ENCODE measurements around the gene LNX1. TPM values are rescaled to one million over a fixed set of nuclear protein-coding genes. Genes with fewer than 3 reads are reported as not detected.
A peak's percentile ranks its signal among the peaks of the same experiment; 100 is the strongest.

LNX1 gene
- total RNA-seq, 1 experiment from 2014 or later: 1.7 TPM

- H3K79me1 ChIP-seq (ENCODE audit: insufficient read depth, low read depth, low read length, poor library complexity, severe bottlenecking): no peaks in the 10 kb centered on the region
- no peaks in the 10 kb centered on the region for H3K27me3 ChIP-seq (ENCODE audit: insufficient read depth, low read length)
- H2BK120ac ChIP-seq (ENCODE audit: low read depth, low read length, poor library complexity, severe bottlenecking): no peak overlapping the region
- no peaks in the 10 kb centered on the region for H4K20me1 ChIP-seq (ENCODE audit: control insufficient read depth, insufficient read depth, insufficient read length)
- no peak overlapping the region for H2BK5ac ChIP-seq (ENCODE audit: insufficient read length, low read length)
- TF ChIP-seq, protein P1, sequence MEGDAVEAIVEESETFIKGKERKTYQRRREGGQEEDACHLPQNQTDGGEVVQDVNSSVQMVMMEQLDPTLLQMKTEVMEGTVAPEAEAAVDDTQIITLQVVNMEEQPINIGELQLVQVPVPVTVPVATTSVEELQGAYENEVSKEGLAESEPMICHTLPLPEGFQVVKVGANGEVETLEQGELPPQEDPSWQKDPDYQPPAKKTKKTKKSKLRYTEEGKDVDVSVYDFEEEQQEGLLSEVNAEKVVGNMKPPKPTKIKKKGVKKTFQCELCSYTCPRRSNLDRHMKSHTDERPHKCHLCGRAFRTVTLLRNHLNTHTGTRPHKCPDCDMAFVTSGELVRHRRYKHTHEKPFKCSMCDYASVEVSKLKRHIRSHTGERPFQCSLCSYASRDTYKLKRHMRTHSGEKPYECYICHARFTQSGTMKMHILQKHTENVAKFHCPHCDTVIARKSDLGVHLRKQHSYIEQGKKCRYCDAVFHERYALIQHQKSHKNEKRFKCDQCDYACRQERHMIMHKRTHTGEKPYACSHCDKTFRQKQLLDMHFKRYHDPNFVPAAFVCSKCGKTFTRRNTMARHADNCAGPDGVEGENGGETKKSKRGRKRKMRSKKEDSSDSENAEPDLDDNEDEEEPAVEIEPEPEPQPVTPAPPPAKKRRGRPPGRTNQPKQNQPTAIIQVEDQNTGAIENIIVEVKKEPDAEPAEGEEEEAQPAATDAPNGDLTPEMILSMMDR (conservative IDR thresholded peaks at IDR 0.05): no peak
- H3K27ac ChIP-seq (ENCODE audit: insufficient read length, low read depth, low read length): no peak overlapping the region
- no peak overlapping the region for H3K4ac ChIP-seq (ENCODE audit: low read depth, low read length)
- no peak overlapping the region for H3K56ac ChIP-seq (ENCODE audit: insufficient read length, low read depth, low read length)
- H3K23me2 ChIP-seq (ENCODE audit: insufficient read length, low read depth, low read length, poor library complexity, severe bottlenecking): no peaks in the 10 kb centered on the region
- no peak overlapping the region for H2AFZ ChIP-seq (ENCODE audit: low read length)
- H3K36me3 Mint-ChIP-seq (ENCODE audit: insufficient read depth in 1 of 3, low read depth in 3 of 3): peaks cover 15 to 67% (median 60%) of the 10 kb centered on the region in 3 experiments
- H3K4me2 ChIP-seq (ENCODE audit: insufficient read depth, insufficient read length, low read length): no peak overlapping the region
- H3K18ac ChIP-seq (ENCODE audit: insufficient read length, low read depth, low read length): no peak overlapping the region
- H3K4me1 Mint-ChIP-seq: peaks cover 3 to 7% of the 10 kb centered on the region in 2 experiments; a peak in 3 of 4 replicates
- H3K14ac ChIP-seq (ENCODE audit: insufficient read depth, low read length): no peak overlapping the region
- no peak overlapping the region for H2BK15ac ChIP-seq (ENCODE audit: low read depth, low read length)
- H3K79me2 ChIP-seq (ENCODE audit: insufficient read depth, low read length): no peaks in the 10 kb centered on the region
- no peaks in the 10 kb centered on the region for H3K27me3 Mint-ChIP-seq (ENCODE audit: low read depth)
- no peak overlapping the region for H2AK5ac ChIP-seq (ENCODE audit: insufficient read length, low read length)
- no peak overlapping the region for H2BK20ac ChIP-seq (ENCODE audit: low read depth, low read length, poor library complexity, severe bottlenecking)
- H4K8ac ChIP-seq (replicated peaks; ENCODE audit: insufficient read length, low read depth, low read length): no peak overlapping the region
- no peaks in the 10 kb centered on the region for H3K4me1 ChIP-seq (ENCODE audit: insufficient read depth, low read length)
- peak overlapping the region in 1 of 3 experiments; percentile 40; a peak in 1 of 7 replicates for H3K27ac Mint-ChIP-seq
- no peak overlapping the region for H4K5ac ChIP-seq (ENCODE audit: insufficient read length, low read depth, low read length)
- H2BK12ac ChIP-seq (ENCODE audit: insufficient read length, low read depth, low read length): no peak overlapping the region
- H3K23ac ChIP-seq (ENCODE audit: insufficient read length, low read depth, low read length): no peak overlapping the region
- no peak overlapping the region for H4K91ac ChIP-seq (ENCODE audit: insufficient read length, low read depth, low read length)
- H3K9me3 ChIP-seq (ENCODE audit: control insufficient read depth, low read depth, low read length): no peaks in the 10 kb centered on the region
- DNase-seq: no peak
- no peak overlapping the region for H3K9ac ChIP-seq (ENCODE audit: extremely low read depth, insufficient read length, low read length)
- H3T11ph ChIP-seq (ENCODE audit: low read length): no peak overlapping the region
- no peaks in the 10 kb centered on the region for H3K9me3 Mint-ChIP-seq
- no peak overlapping the region for H3K4me3 Mint-ChIP-seq
These were observed 135.1 kb downstream of the LNX1 start for GRCh38 chr4:53456178-53456577.
